GM18520 (cell line): Measurements from ENCODE around the gene KANSL1L.

Experiments
- ATAC-seq: cut with Tn5 transposase; IDR thresholded peaks from one replicate; pipeline ENCODE4 v1.9.1; 2021; ENCODE audit not compliant: unreplicated experiment

Gene KANSL1L

DNA sequence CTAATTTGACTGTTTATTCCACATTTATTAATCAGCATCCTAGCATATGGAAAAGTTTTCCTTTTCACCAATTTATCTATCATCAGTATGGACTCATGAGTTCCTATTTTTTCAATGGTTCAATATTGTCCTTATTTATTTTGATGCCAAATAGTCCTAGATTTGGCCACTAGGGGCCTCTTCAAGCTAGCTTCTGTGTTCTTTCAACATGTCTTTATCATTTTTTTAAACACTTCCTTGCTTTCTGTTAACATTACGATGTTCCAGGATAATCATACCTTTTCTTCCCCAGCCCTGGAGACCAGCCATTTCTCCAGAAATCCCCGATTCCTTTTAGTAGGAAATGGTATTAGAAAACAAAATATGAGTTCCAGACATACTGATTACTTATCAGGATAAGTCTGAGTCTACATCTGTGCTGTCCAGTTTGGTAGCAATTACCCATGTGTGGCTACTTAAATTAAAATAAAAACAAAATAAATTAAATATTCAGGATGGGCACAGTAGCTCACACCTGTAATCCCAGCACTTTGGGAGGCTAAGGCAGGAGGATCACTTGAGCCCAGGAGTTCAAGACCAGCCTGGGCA lies 98.2 kb downstream of the KANSL1L start:
- peak; percentile 59 for ATAC-seq

DNA sequence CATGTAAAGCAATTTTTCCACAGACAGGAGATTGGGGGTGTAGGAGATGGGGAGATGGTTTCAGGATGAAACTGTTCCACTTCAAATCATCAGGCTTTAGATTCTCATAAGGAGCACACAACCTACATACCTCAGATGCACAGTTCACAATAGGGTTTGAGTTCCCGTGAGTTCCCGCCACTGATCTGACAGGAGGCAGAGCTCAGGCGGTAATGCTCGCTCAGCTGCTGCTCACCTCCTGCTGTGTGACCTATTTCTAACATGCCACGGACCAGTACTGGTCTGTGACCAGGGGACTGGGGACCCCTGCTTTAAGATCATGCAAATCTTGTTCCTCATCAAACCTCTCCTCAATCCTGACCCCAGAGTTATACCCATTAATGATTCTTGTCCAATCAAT lies 98.7 kb downstream of the KANSL1L start:
- no peak for ATAC-seq

DNA sequence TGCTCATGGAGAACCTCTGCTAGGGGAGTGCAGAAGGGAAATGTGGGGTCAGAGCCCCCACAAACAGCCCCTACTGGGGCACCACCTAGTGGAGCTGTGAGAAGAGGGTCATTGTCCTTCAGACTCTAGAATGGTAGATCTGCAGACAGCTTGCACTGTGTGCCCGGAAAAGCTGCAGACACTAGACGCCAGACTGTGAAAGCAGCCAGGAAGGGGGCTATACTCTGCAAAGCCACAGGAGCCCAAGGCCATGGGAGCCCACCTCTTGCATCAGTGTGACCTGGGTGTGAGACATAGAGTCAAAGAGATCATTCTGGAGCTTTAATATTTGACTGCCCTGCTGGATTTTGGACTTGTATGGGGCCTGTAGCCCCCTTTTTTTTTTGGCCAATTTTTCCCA lies 107.9 kb downstream of the KANSL1L start:
- ATAC-seq: no peak

DNA sequence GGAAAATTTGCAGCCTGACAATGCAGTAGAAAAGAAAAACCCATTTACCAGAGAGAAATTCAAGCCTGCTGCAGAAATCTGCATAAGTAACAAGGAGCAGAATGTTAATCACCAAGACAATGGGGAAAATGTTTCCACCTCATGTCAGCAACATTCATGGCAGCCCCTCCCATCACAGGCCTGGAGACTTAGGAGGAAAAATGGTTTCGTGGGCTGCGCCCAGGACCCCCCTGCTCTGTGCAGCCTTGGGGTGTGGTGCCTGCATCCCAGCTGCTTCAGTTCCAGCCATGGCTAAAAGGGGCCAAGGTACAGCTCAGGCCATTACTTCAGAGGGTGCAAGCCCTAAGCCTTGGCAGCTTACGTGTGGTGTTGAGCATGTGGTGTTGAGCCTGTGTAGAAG lies 115.4 kb downstream of the KANSL1L start:
- ATAC-seq: no peak

DNA sequence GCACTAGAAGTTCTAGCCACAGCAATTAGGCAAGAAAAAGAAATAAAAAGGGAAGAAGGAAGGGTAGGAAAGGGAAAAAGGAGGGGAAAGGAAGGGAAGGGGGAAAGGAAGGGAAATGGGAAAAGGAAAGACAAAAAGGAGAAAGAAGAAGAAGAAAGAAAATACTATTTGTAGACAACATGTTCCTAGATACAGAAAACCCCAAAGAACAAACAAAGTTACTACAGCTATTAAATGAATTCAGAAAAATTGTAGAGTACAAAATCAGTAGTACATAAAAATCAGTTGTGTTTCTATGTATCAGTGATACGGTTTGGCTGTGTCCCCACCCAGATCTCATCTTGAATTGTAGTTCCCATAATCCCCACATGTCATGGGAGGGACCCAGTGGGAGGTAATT lies 116.5 kb downstream of the KANSL1L start:
- ATAC-seq: no peak

DNA sequence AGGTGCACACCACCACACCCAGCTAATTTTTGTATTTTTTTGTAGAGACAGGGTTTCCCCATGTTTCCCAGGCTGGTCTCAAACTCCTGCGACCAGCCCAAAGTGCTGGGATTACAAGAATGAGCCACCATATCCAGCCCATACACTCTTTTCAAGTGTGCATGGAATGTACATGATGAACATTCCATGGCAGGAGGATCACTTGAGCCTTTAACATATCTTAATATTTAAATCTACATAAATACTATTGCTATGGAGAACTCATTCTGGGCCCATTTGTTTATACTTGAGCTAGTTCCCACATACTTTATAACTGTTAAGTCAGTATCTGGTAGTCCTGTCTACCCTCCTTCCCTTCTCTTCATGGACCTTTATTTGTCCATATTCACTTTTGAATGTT lies 120.3 kb downstream of the KANSL1L start:
- no peak for ATAC-seq

DNA sequence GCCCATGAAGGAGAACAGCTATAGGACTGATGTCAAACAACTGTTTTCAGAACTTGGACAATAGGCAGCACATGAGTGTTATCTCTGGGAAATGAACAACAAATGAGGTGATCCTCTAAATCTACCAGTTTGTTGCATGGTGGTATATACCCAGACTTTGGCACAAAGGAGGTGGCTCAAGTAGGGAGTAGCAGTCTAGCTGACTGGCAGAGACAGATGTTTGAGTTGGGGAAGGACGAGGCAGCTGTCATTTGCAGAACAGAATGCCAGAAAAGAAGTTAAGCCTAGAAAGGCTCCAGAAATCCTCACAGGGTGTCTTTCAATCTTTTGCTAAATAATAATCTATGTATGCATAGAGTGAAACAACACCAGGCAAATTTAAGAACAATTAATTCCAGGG lies 121.4 kb downstream of the KANSL1L start:
- ATAC-seq: no peak

DNA sequence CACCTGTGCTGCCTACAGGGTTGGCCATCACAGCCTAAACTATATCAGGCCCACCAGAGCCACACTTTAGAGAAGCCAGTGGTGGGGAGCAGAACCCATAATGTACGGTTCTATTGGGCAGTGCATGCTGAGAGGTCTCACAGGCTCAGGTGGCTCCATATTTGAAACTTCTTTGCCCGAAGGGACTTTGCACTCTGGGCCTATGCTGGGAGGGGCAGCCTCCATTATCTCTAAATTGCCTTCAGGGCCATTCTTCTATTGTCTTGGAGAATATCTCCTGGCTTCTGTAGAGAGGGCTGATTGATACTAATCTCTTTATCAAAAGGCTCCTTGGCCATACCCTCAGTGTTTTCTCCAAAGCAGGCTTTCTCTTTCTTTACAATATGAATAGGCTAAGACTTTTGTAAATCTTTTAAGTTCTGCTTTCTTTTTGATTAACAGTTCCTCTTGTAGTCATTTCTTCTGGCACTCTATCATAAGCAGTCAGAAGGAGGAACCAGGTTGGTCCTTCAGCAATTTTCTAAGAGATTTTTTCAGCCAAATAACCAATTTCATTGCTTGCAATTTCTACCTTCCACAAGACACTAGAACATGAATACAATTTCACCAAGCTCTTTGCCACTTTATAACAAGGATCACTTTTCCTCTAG lies 124.2 kb downstream of the KANSL1L start:
- no peak for ATAC-seq

DNA sequence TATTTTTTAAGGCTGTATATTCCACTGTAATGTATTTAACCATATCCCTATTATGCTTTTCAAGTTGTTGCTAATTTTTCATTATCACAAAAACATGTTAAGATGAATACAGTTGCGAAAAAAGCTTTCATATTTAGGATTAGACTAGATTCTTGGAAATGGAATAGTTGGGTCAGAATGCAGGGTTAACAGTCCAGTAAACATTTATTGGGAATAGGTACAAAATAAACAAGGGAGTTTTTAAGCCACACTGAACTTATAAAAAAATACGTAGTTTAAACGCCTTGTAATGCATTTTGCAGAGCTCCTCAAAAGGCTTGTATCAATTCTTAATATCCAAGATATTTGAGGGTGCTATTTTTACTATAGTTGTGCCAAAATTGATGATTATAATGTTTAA lies 133.1 kb downstream of the KANSL1L start:
- ATAC-seq: no peak

DNA sequence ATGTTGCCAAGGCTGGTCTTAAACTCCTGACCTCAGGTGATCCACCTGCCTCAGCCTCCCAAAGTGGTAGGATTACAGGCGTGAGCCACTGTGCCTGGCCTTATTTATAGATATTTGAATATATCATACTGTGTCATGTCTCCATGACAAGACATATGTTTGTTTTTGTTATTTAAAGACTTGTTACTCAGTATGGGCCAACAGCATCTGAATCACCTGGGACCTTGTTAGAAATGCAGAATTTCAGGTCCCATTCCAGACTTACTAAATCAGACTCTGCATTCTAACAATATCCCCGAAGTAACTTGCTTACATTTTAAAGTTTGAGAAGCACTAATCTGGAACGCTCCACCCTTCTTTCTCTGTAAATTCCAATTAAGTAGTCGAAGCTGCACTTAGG lies 135.5 kb downstream of the KANSL1L start:
- no peak for ATAC-seq

DNA sequence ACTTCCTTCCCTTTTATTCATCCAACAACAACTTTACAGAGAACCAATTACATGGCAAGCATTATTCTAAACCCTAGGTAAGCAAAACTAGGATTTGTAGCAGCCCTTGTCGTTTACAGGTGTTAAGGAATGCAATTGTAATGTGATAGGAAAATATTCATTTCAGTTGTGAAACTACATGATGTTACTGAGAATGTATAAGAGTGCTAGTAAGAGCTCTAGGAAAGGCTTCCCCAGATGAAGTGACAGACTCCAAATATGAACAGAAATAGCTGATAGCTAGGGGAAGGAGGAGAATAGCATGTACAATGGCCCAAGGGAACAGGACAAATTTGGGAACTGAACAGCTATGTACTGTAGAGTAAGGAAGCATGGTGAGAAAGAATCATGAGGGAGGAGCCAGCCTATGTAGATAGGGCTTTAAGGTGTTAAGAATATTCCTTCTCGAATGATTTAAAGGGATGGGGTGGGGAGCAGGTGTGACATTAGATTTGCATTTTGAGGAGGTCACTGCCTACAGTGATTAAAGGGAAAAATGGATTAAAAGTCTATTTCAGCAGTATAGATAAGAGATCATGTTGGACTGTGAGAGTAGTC lies 137.0 kb downstream of the KANSL1L start:
- no peak for ATAC-seq

DNA sequence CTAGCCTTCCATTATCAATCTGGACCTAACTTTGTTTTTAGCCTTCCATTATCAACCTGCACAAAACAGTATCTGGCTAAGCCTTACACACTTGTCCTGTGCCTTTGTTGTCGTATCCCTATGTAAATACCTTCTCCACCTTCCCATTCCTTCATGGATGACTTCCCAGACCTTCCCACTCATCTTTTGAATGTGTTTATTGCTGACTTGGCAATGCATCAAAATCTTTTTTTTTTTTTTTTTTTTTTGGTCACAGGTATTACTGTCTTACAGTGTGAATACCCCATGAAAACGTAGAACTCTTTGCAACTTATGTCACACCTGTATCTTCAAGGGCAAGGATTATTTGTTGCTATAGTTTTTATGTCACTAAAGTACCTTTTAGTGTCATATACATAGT lies 143.0 kb downstream of the KANSL1L start:
- no peak for ATAC-seq

DNA sequence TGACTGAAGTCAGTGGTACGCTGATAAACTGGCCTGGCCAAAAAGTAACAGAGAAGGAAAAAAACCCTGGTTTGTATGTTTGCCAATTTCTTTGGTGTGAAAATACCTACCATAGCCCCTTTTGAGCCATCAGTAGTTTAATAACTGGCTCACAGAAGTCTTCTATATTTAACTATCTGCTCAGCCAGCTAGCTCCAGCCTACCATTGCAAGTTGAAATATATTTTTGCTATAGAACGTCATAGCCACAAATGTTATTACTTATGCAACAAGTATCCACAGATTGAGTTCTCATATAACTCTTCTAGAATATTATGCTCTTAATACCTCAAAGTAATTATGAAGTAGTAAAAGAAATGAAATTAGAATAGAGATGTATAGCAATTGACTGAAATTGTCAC lies 143.6 kb downstream of the KANSL1L start:
- ATAC-seq: no peak

DNA sequence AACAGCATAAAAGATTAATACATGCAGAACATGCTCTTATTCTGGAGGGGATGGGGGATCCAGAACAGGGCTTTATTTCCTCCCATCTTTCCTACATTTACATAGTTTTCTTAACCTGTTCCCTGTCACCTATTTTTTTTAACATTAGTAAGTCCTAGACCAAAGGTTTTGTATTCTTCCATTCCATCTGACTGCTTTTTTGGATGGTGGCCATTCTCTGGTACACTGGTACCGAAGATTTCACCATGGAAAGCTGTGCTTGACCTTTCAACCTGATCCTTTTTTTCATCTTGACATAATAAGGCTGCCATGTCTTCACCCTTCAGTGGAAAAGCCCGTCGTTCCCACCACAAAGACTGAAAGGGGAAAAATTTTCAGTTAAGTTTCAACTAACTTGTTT lies 148.4 kb downstream of the KANSL1L start:
- no peak for ATAC-seq

DNA sequence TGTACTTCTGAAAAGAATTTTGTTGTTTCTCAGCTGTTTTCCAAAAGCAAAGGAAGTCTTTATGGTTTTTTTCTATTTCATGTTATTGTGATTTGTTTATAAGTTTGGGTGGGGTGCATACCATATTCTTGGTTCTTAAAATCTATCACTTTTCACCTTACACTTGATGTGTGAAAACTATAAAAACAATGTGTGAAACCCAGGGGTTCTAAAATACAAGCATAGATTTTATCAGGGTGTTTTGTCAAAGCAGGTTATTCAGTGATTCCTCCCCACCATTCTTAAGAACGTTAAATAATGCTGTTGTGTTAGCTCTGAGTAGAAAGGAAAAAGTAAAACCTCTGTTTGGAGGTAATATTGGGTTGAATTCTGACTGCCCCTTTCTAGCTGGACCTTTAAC lies 151.1 kb downstream of the KANSL1L start:
- no peak for ATAC-seq

DNA sequence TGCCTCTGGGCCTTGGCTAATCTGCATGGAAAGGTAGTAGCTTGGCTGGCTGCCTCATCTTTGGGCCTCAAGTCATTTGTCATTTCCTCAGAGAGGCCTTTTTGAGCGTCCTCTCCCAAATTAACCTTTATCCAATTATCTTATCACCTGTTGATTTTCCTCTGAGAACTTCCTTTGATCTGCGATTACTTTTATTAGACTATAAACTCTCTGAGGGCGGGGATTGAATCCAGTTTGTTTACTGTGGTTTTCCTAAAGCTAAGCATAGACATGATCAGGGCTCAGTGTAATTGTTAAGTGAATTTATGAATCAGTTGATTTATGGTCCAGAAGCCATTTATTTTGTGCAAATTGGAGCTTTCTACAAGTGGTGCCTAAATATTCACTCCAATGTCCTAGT lies 161.3 kb downstream of the KANSL1L start:
- no peak for ATAC-seq

DNA sequence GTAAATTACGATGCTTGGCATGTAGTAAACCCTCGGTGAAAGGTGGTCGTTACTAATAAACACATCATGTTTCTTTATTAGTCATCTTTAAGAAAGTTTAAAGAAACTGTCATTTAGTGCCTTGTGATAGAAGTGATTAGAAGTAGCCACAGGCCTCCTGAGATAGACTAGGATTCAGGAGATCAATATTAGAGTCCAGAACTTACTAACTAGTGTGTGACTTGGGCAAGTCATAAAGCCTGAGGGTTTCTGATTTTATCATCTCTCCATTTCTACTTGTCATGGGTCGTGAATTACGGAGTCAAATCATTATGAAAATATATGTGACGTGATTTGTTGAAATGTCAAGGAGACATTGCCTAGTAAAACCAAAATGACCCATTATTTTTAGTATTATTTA lies 162.1 kb downstream of the KANSL1L start:
- ATAC-seq: peak; percentile 30

DNA sequence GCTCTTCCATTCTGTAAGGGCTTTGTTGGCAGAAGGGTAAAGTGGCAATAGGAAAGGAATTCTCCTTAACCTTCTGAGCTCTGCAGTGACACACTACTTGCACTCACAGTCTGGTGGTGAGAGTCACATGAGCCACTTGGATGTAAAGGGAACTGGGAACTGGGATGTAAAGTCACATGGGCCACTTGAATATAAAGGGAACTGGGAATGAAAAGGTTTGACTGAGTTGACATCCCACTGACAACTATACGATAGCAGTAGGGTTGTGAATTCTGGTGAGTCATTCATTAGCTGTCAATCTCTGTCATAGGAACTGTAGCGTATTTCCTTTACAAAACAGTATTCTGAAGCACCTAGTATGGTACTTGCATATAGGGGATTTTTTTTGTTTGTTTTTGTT lies 163.3 kb downstream of the KANSL1L start:
- no peak for ATAC-seq

DNA sequence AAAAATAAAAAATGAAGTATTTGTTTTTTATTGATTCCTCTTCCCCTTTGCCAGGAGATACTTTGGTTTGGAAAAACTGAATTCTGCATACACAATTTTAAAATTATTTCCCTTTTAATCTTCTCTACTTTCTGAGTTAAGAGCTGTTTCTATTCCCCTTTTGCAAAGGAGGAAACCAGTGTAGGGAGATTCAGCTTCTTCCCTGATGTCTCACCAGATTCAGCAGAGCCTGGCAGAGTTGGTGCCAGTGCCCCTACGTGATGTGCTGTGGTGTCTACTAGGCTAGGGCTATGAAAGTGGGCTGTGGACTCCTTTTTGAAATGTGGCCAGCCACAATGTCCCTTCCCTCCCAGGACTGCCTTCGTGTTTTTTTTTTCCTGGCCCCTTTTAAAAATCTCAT lies 166.3 kb downstream of the KANSL1L start:
- no peak for ATAC-seq

DNA sequence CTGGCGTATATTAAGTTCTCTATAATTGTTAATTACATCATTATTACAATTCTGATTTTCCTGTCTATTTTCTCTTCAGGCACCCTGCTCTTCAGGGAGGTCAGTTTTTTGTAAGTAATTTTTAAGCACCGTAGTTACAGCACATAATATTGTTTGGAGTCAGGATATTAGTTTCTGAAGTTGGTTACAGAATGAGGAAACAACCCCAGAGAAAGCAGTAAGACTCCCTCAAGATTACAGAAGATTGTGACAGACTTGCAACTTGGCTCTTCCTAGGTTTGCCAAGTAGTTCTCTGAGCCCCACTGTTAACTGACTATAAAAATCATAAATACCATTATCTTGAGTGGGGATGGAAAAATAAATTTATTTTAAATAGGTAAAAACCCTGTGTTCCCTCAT lies 167.8 kb downstream of the KANSL1L start:
- ATAC-seq: no peak

DNA sequence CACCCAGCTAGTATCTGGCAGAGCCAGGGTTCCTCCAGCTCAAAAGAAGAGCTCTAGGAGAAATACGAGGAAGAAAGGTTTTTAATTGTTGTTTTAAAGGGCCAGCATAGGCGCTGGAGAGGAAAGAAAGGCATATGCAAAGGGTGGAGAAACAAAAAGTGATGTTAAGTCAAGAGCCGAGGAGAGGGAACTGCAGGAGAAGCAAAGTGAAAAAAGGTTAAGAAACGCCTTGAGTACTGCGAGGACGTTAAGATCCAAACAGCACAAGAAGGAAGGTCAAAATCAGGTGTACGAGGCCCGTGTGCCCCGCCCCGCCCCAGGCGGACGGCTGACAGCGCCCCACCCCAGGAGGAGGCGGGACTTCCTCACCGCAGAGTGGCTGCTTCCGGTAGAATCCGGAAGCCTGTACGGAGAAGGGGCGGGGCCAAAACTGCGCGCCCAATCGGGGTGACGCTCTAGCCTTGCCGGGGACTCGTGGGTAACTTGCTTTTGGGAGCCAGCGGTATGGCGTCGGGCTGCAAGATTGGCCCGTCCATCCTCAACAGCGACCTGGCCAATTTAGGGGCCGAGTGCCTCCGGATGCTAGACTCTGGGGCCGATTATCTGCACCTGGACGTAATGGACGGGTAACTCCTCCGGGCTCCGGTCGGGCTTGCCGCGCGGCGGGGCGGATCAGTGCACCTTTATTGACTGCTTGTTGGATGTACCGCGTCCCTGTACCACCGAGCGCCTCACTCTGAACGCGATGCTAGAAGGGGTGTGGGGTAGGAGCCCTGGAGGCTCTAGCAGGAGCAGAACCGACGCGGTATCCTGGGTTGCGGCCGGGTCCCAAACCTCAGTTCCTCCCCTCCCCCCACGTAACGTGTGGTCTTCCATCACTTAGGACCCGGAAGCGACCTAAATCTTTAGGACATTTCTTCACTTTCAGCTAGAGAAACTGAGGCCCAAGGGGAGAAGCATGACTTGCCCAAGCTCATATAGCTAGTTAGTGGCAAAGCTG lies 168.8 kb downstream of the KANSL1L start, which contains the start of gene RPE:
RPE (plus strand) TSS at position 481 of the 1,000 bp plus-strand sequence; CDS start at position 505, 24 bp downstream.
- peak; percentile 98 for ATAC-seq
